Thymus (tissue), 11 donors: ENCODE data around the gene SERPINA4. TPM values are rescaled to one million over a fixed set of nuclear protein-coding genes. Genes with fewer than 3 reads are reported as not detected.

Experiments
- DNase-seq, 9 donors: peaks; one replicate each; pipeline ENCODE4 v3.0.0-alpha.2; 2013; ENCODE audit warnings: low spot score in 9 of 9, low read depth in 6 of 9, missing footprints in 1 of 9
- H3K27ac ChIP-seq, 2 donors: one replicate each; pipeline ENCODE4 v1.5.1; 2013; ENCODE audit warnings: control low read depth in 1 of 2, low read depth in 1 of 2, low read length in 1 of 2, mild to moderate bottlenecking in 1 of 2, moderate library complexity in 1 of 2
- H3K27me3 ChIP-seq, 2 donors: one replicate each; pipeline ENCODE4 v1.5.1; 2013; ENCODE audit warnings: low read length in 1 of 2; ENCODE audit not compliant: control insufficient read depth in 2 of 2, insufficient read depth in 1 of 2
- H3K36me3 ChIP-seq, 2 donors: one replicate each; pipeline ENCODE4 v1.5.1; 2013; ENCODE audit warnings: low read length in 1 of 2, mild to moderate bottlenecking in 1 of 2, moderate library complexity in 1 of 2; ENCODE audit not compliant: control insufficient read depth in 2 of 2, insufficient read depth in 2 of 2
- H3K4me1 ChIP-seq, 2 donors: one replicate each; pipeline ENCODE4 v1.5.1; 2013; ENCODE audit warnings: low read length in 2 of 2; ENCODE audit not compliant: control insufficient read depth in 2 of 2, insufficient read depth in 2 of 2
- H3K4me3 ChIP-seq, 2 donors: one replicate each; pipeline ENCODE4 v1.5.1; 2013; ENCODE audit warnings: low read length in 2 of 2, control low read depth in 1 of 2, mild to moderate bottlenecking in 1 of 2
- H3K9me3 ChIP-seq, 2 donors: one replicate each; pipeline ENCODE4 v1.5.1; 2013; ENCODE audit warnings: low read length in 1 of 2, mild to moderate bottlenecking in 1 of 2; ENCODE audit not compliant: control insufficient read depth in 2 of 2, insufficient read depth in 1 of 2
- WGBS: extraction: QIAGEN DNeasy Blood & Tissue Kit; methylation state at CpG from one replicate; pipeline ENCODE4 v1.1.7; 2013; 5-methylcytosine and 5-hydroxymethylcytosine counted together
- polyA plus RNA-seq: library from polyadenylated mRNA; stranded (reverse); fragments of 200-250 nt; gene quantifications from one replicate; pipeline ENCODE4 v1.2.3, GENCODE V29; 2013
- total RNA-seq: library from RNA; stranded (reverse); fragments of 120-200 nt; gene quantifications from one replicate; pipeline ENCODE4 v1.2.4, GENCODE V29; 2013
- donor health status: healthy.

The SERPINA4 gene
- total and polyA plus RNA-seq, 2 donors: 0.41 to 0.52 TPM

DNA sequence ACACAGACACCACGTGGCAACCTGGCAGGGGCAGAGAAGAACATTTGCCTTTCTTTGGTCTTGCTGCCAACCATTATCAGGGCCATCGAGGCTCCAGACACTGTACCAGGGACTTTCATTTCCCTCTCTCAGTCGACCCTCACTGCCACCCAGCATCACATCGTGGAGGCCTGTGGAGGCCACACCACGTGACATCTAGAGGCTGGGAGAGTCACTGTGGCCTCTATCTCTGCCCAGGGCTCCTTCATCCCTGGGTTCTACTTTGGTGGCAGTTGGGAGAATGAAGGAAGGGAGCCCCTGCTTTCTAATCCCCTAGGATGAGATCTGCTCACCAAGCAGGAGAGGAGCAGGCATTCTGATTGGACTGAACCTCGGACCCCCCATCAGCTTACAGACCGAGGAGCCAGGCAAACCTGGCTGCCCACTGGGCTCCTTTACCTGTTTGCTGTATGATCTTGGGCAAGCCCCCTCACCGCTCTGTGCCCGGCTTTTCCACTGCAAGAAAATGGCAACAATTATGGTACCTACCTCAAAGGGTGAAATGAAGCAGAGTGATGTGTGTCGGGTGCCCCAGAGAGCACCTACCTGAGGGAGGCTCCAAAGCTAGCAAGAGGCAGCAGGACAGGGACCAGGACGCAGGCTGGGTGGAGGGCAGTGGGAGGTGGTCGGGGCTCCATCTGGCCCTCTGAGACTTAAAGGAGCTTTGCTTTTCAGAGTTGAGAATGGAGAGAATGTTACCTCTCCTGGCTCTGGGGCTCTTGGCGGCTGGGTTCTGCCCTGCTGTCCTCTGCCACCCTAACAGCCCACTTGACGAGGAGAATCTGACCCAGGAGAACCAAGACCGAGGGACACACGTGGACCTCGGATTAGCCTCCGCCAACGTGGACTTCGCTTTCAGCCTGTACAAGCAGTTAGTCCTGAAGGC is 52.7 kb downstream of the SERPINA4 start:
- Histone ChIP-seq H3K4me1 (no peaks in the 10 kb centered on the region), H3K36me3 (no peaks in the 10 kb centered on the region), H3K9me3 (peaks cover 0 to 4% of the 10 kb centered on the region in 2 donors), H3K27me3 (no peaks in the 10 kb centered on the region), H3K4me3 (no peak overlapping the region), H3K27ac (no peak overlapping the region)
- 89% methylated on average over 20 of the region's 20 CpGs for WGBS
- no peak for DNase-seq

DNA sequence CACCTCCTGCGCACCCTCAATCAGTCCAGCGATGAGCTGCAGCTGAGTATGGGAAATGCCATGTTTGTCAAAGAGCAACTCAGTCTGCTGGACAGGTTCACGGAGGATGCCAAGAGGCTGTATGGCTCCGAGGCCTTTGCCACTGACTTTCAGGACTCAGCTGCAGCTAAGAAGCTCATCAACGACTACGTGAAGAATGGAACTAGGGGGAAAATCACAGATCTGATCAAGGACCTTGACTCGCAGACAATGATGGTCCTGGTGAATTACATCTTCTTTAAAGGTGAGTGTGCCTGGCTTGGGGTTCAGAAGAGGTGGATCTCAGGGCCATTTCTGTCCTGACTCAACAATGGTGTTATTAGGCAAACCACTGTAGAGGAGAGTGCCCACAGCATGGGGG is 53.6 kb downstream of the SERPINA4 start:
- Histone ChIP-seq H3K27ac (no peak overlapping the region), H3K9me3 (peaks cover 0 to 4% of the 10 kb centered on the region in 2 donors), H3K4me1 (no peaks in the 10 kb centered on the region), H3K27me3 (no peaks in the 10 kb centered on the region), H3K4me3 (no peak overlapping the region), H3K36me3 (no peaks in the 10 kb centered on the region)
- WGBS: 94% methylated on average over 7 of the region's 7 CpGs
- DNase-seq: no peak

DNA sequence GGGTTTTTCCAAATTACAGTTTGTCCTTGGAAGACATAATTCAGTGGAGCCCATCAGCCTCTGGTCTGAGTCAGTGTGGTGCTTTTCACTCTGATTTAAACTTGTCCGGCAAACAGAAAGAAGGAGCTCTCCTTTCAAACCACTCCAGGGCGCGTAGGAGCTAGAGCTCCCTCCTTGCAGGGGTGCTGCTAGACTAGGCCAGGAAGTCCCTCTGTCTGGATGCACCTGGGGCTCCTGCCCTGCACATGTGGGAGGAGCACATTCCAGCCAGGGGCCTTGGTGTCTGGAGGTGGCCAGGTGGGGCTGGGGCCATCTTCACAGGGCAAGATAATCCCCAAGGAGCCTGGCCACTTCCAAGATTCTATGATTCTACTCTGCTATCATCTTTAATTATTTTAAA is 54.0 kb downstream of the SERPINA4 start:
- no peaks in the 10 kb centered on the region for H3K27me3 ChIP-seq
- no peak overlapping the region for H3K4me3 ChIP-seq
- DNase-seq: no peak
- H3K9me3 ChIP-seq: peaks cover 0 to 7% of the 10 kb centered on the region in 2 donors
- H3K4me1 ChIP-seq: no peaks in the 10 kb centered on the region
- 61% methylated on average over 3 of the region's 3 CpGs for WGBS
- no peaks in the 10 kb centered on the region for H3K36me3 ChIP-seq
- no peak overlapping the region for H3K27ac ChIP-seq

DNA sequence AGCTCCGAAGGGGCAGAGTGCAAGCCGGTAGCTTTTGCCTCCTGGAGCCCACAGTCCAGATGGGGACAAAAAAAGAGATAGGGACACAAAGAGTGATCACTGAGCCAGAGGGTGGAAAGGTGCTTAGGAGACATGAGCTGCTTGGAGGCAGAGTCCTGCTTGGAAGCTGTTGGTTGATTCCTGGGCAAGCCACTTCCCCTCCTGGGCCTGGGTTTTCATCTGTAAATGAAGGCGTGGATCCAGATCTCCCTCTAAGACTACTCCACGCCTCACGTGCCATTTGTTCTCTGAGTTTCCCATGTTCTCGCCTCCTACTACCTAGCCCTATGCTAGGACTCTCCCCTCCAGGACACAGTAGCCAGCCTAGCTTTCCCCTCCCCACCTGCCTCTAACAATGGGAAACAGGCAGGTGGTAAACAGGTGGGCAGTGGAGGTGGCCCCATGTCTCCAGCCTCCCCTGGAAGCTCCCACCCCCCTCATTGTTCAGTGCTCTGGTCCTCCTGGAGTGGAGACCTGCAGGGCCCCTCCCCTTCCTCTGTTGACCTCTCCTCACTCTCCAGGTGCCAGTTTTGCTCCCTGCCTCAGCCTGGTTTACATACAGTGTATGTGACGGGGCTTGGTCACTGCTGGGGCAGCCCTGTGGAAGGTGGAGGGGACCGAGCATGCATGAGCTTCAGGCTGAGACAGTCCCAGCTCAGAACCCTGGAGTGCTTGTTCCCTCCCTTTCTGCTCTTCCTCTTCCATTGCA is 54.8 kb downstream of the SERPINA4 start:
- no peak overlapping the region for H3K4me3 ChIP-seq
- H3K27me3 ChIP-seq: no peaks in the 10 kb centered on the region
- peaks cover 0 to 7% of the 10 kb centered on the region in 2 donors for H3K9me3 ChIP-seq
- no peaks in the 10 kb centered on the region for H3K36me3 ChIP-seq
- 92% methylated on average over 8 of the region's 8 CpGs for WGBS
- no peak for DNase-seq
- H3K4me1 ChIP-seq: no peaks in the 10 kb centered on the region
- H3K27ac ChIP-seq: no peak overlapping the region

DNA sequence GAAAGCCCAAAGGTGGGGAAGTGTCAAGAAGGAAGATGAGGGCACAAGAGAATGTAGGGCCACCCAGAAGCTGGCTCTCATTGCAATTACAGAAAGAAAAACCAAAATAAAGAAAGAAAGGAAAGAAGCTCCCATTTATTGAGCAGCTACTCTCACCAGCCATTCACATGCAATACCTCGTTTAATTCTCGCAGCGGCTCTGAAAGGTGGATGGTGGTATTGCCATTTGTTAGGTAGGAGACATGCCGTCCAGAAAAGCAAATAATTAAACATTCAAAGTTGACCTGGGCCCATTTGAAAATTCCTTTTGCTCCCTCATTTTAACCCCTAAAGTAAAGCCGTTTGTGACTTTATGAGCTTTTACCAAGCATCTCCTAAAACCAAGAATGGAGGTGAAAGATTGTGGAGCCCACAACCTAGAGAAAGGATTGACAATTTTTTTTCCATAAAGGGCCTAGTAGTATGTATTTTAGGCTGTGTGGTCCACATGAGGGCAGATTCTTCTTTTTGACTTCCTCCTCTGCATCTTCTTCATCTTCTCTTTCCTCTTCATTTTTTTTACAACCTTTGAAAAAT is 56.2 kb downstream of the SERPINA4 start:
- no peak for DNase-seq

DNA sequence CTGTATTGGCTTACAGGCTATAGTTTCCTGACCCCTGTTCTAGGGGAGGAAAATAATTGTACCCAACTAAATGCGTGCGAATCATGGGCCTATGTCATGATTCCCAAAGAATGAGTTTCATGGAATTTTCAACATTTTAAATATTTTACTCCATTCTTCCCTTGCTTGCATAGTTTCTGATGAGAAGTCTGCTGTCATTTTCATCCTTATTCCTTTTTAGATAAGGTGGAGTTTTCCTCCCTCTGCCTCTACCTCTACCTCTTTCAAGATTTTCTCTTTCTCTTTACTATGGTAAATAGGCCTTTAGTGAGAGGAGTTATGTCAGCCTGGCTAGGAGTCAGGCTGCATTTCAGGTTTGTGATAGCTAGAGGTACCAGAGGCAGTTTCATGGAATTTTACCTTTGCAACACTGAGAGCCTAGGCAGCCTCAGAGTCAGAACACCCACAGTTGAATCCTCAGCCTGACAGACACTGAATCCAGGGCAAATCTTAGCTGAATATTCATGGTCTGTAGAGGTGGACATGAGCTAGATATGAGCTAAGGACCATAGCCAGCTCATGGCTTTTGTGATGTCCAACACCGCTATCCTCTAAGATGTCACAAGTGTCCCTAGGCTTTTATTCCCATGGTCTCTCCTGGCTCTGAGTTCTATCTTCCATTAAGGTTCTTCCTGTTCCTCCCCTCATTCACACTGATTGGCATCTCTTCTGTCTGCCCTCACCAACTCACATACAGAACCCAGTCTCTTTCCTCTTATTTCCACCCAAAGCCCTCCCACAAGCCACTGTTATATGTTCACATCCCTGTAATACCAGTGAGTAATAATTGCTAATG is 57.0 kb downstream of the SERPINA4 start:
- no peak overlapping the region for H3K27ac ChIP-seq
- peaks cover 0 to 7% of the 10 kb centered on the region in 2 donors for H3K9me3 ChIP-seq
- DNase-seq: no peak
- H3K4me1 ChIP-seq: no peaks in the 10 kb centered on the region
- WGBS: 100% methylated on average over 3 of the region's 3 CpGs
- H3K27me3 ChIP-seq: no peaks in the 10 kb centered on the region
- H3K4me3 ChIP-seq: no peak overlapping the region
- no peaks in the 10 kb centered on the region for H3K36me3 ChIP-seq

More for the DNA sequence above, 56.2 kb downstream of the SERPINA4 start:
- Histone ChIP-seq H3K27ac (no peak overlapping the region), H3K4me3 (no peak overlapping the region), H3K27me3 (no peaks in the 10 kb centered on the region), H3K4me1 (no peaks in the 10 kb centered on the region), H3K9me3 (peaks cover 0 to 7% of the 10 kb centered on the region in 2 donors), H3K36me3 (no peaks in the 10 kb centered on the region)
- WGBS: 91% methylated on average over 5 of the region's 5 CpGs

DNA sequence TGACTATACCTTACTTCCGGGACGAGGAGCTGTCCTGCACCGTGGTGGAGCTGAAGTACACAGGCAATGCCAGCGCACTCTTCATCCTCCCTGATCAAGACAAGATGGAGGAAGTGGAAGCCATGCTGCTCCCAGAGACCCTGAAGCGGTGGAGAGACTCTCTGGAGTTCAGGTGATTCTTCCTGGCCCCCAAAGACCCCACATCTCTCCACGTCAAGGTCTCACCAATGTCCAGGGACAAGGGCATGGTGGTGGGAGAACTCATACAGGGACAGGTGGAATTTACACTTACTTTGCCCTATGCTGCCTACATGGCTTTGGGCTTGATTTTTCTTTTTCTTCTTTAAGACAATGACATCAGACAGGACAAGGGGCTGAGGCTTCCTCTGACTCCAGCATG is 58.1 kb downstream of the SERPINA4 start:
- Histone ChIP-seq H3K4me3 (no peak overlapping the region), H3K4me1 (no peaks in the 10 kb centered on the region), H3K27ac (no peak overlapping the region), H3K9me3 (peaks cover 0 to 7% of the 10 kb centered on the region in 2 donors), H3K36me3 (no peaks in the 10 kb centered on the region), H3K27me3 (no peaks in the 10 kb centered on the region)
- no peak for DNase-seq
- 91% methylated on average over 6 of the region's 6 CpGs for WGBS
